Measurements from ENCODE around the gene LHFPL6. TPM values are rescaled to one million over a fixed set of nuclear protein-coding genes. Genes with fewer than 3 reads are reported as not detected.

Gene LHFPL6
- total RNA-seq, 6 donors from 2014 or later = 22.2 to 113 (median 51.8) TPM

DNA sequence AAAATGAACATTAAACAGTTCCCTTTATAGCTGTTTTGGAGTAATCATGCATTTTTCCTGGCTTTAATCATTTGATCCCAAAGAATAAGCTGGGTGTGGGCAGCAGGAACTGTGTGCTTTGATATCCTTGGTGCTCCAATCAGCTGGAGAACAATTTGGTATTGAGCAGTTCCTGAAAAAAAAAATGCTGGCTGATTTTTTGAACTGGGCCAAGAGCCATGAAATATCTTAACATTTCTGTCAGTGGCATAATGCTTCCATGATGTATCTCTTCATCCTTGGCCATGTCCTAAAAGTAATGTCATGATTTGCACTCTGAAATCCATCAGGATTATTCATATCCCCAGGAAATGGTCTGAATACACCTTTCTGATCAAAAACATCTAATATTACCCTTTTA is 134.7 kb downstream of the LHFPL6 start:
- Histone ChIP-seq H3K9me3 (no peaks in the 10 kb centered on the region), H3K4me1 (no peaks in the 10 kb centered on the region), H3K27ac (no peak overlapping the region), H3K27me3 (no peaks in the 10 kb centered on the region), H3K36me3 (no peaks in the 10 kb centered on the region), H3K4me3 (no peak overlapping the region)
- DNase-seq = no peak
- ATAC-seq (ENCODE audit: low FRiP score in 2 of 2) = no peak
- TF ChIP-seq, protein P1, sequence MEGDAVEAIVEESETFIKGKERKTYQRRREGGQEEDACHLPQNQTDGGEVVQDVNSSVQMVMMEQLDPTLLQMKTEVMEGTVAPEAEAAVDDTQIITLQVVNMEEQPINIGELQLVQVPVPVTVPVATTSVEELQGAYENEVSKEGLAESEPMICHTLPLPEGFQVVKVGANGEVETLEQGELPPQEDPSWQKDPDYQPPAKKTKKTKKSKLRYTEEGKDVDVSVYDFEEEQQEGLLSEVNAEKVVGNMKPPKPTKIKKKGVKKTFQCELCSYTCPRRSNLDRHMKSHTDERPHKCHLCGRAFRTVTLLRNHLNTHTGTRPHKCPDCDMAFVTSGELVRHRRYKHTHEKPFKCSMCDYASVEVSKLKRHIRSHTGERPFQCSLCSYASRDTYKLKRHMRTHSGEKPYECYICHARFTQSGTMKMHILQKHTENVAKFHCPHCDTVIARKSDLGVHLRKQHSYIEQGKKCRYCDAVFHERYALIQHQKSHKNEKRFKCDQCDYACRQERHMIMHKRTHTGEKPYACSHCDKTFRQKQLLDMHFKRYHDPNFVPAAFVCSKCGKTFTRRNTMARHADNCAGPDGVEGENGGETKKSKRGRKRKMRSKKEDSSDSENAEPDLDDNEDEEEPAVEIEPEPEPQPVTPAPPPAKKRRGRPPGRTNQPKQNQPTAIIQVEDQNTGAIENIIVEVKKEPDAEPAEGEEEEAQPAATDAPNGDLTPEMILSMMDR (IDR thresholded peaks at IDR 0.05) = no peak
- TF ChIP-seq POLR2A (IDR thresholded peaks at IDR 0.05) (no peak), POLR2AphosphoS5 (IDR thresholded peaks at IDR 0.05) (no peak), EP300 (IDR thresholded peaks at IDR 0.05) (no peak)

DNA sequence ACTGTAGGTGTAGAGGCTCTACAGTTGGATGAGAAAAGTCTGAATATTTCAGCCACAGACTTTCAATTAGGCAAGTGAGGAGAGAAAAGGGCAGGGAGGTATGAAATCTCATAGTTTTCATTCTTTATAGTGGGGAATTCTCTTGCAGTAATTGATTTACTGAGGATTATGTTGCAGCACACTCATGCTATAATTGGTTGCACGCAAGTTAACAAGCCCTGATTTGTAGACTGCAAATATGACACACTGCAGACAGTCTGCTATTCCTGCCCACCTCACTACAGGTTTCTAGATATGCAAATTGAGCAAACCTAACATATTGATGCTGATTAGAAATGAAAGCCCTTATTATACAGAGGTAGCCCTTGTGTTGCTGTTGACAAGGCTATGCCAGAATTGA is 139.4 kb downstream of the LHFPL6 start:
- DNase-seq (no peak), ATAC-seq (ENCODE audit: low FRiP score in 2 of 2) (no peak)
- TF ChIP-seq POLR2AphosphoS5 (IDR thresholded peaks at IDR 0.05) = no peak
- TF ChIP-seq, protein P1 (IDR thresholded peaks at IDR 0.05) = no peak
- TF ChIP-seq POLR2A (IDR thresholded peaks at IDR 0.05) = no peak
- TF ChIP-seq EP300 (IDR thresholded peaks at IDR 0.05) = no peak
- WGBS, 2 donors = 64 to 100% methylated on average over 1 of the region's 1 CpG
- Histone ChIP-seq H3K4me1 (peaks cover 4 to 15% (median 11%) of the 10 kb centered on the region in 4 donors), H3K27me3 (no peaks in the 10 kb centered on the region), H3K9me3 (no peaks in the 10 kb centered on the region), H3K27ac (no peak overlapping the region), H3K36me3 (no peaks in the 10 kb centered on the region), H3K4me3 (no peak overlapping the region)

DNA sequence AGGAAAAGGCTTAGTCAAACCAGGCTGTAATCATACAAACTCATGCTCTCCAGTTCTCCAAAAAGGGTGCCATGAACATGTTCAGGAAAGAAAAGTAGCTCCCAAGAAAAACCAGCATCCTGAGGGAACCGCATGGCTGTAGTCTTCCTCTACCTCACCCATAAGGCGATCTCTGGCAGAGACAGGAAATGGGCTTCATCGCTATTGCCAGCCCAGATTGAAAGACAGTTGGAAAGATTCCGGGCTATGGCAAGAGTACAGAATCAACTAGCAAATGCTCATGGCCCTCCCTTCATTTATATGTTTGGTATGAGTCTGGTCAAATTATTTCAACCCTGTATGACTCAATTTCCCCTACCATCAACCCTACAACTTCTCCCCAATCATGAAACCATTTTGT is 140.1 kb downstream of the LHFPL6 start:
- Histone ChIP-seq H3K27me3 (no peaks in the 10 kb centered on the region), H3K4me1 (peaks cover 4 to 15% (median 11%) of the 10 kb centered on the region in 4 donors), H3K4me3 (no peak overlapping the region), H3K36me3 (no peaks in the 10 kb centered on the region), H3K27ac (no peak overlapping the region), H3K9me3 (no peaks in the 10 kb centered on the region)
- ATAC-seq (ENCODE audit: low FRiP score in 2 of 2) = no peak
- WGBS, 2 donors = 71 to 83% methylated on average over 4 of the region's 4 CpGs
- no peak for TF ChIP-seq POLR2AphosphoS5 (IDR thresholded peaks at IDR 0.05)
- TF ChIP-seq, protein P1 (IDR thresholded peaks at IDR 0.05) = no peak
- TF ChIP-seq POLR2A (IDR thresholded peaks at IDR 0.05) = no peak
- TF ChIP-seq EP300 (IDR thresholded peaks at IDR 0.05) = no peak
- DNase-seq = no peak

DNA sequence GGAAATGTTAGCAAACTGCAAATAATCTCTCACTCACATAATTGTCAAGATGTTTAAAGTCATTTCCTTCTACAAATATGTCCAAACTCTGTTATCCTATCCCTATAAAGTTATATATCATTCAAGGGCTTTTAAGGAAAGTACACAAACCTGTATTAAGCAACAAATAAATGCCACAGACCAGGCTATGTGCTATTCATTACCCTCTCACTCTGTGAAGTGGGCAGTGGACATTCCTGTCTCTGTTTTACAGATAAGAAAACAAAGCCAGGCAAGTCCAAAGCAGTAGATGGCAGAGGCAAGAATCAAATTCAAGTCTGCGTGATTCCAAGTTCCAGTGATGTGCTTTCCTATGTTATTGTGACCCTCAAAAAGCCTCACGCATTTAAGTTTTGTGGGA is 140.6 kb downstream of the LHFPL6 start:
- no peak for DNase-seq
- no peaks in the 10 kb centered on the region for H3K36me3 ChIP-seq
- no peaks in the 10 kb centered on the region for H3K27me3 ChIP-seq
- ATAC-seq (ENCODE audit: low FRiP score in 2 of 2) = peak; percentile 76 to 93
- H3K9me3 ChIP-seq = no peaks in the 10 kb centered on the region
- H3K27ac ChIP-seq = no peak overlapping the region
- WGBS, 2 donors = 47 to 51% methylated on average over 2 of the region's 2 CpGs
- peak in 1 of 4 donors; percentile 45 for TF ChIP-seq EP300 (IDR thresholded peaks at IDR 0.05)
- TF ChIP-seq POLR2A (IDR thresholded peaks at IDR 0.05) = no peak
- H3K4me1 ChIP-seq = peaks cover 4 to 15% (median 11%) of the 10 kb centered on the region in 4 donors
- no peak overlapping the region for H3K4me3 ChIP-seq

DNA sequence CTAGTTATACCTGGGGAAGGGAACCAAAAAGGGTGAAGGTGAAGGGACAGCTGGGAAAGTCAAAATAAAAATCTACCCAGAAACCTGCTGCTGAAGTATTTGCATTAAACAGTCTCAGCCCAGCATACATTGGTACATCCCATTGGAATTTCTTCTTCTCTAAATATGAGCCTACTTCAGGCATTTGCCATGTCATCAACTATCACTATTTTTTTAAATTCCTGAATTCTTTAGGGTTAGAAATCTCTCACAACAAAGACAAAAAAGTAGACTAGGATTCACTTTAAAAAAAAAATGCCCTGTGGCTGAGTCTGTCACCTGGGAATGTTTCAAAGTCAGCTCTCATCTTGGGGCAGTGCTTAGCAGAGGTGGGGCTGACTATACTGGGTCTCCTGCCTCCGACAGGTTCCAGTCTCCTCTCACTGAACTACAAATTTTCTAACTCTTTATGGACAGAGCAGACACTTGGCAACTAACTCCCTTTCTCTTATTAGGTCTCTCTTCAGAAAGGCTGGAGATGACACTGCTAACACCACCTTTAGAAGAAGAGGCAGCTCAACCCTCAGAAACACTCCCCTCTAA is 141.2 kb downstream of the LHFPL6 start:
- no peak overlapping the region for H3K4me3 ChIP-seq
- TF ChIP-seq POLR2A (IDR thresholded peaks at IDR 0.05) (no peak), POLR2AphosphoS5 (IDR thresholded peaks at IDR 0.05) (no peak), EP300 (IDR thresholded peaks at IDR 0.05) (no peak)
- TF ChIP-seq, protein P1 (IDR thresholded peaks at IDR 0.05) = no peak
- no peaks in the 10 kb centered on the region for H3K36me3 ChIP-seq
- 67 to 79% methylated on average over 1 of the region's 1 CpG for WGBS, 2 donors
- ATAC-seq (ENCODE audit: low FRiP score in 2 of 2) (peak in 1 of 2 donors; percentile 65), DNase-seq (no peak)
- no peaks in the 10 kb centered on the region for H3K9me3 ChIP-seq
- H3K27me3 ChIP-seq = no peaks in the 10 kb centered on the region
- no peak overlapping the region for H3K27ac ChIP-seq
- peaks cover 4 to 15% (median 11%) of the 10 kb centered on the region in 4 donors for H3K4me1 ChIP-seq

Measured in upper lobe of left lung (tissue), 6 donors.